Measurements from ENCODE around the gene FAM20C.

The FAM20C gene

GRCh38 chr7:159370-160270 is 32.8 kb upstream of the FAM20C start:
- DNase-seq (ENCODE audit: low spot score), result no peak

GRCh38 chr7:160958-161725 is 31.2 kb upstream of the FAM20C start:
- no peak for DNase-seq (ENCODE audit: low spot score)

GRCh38 chr7:162632-163297 is 29.6 kb upstream of the FAM20C start:
- no peak for DNase-seq (ENCODE audit: low spot score)

GRCh38 chr7:163298-163695 is 29.1 kb upstream of the FAM20C start:
- no peak for DNase-seq (ENCODE audit: low spot score)

GRCh38 chr7:163971-164881 is 28.1 kb upstream of the FAM20C start:
- DNase-seq (ENCODE audit: low spot score), result no peak

GRCh38 chr7:164882-165660 is 27.3 kb upstream of the FAM20C start:
- peak; percentile 48 for DNase-seq (ENCODE audit: low spot score)

GRCh38 chr7:165661-166337 is 26.6 kb upstream of the FAM20C start:
- no peak for DNase-seq (ENCODE audit: low spot score)

- no peak for DNase-seq (ENCODE audit: low spot score)
These were observed 25.9 kb upstream of the FAM20C start for GRCh38 chr7:166338-167060.

- DNase-seq (ENCODE audit: low spot score), result no peak
These were observed 25.1 kb upstream of the FAM20C start for GRCh38 chr7:167090-167855.

GRCh38 chr7:167976-168791 is 24.2 kb upstream of the FAM20C start:
- DNase-seq (ENCODE audit: low spot score), result no peak

- DNase-seq (ENCODE audit: low spot score), result no peak
These were observed 22.8 kb upstream of the FAM20C start for GRCh38 chr7:169276-170172.

- no peak for DNase-seq (ENCODE audit: low spot score)
These were observed 21.6 kb upstream of the FAM20C start for GRCh38 chr7:170551-171363.

- DNase-seq (ENCODE audit: low spot score), result no peak
These were observed 20.9 kb upstream of the FAM20C start for GRCh38 chr7:171364-171904.

GRCh38 chr7:171912-172515 is 20.4 kb upstream of the FAM20C start:
- DNase-seq (ENCODE audit: low spot score), result no peak
